HG03575 (cell line): ENCODE measurements around the gene SLC25A12.
A peak's percentile ranks its signal among the peaks of the same experiment; 100 is the strongest.
"Not testable (repeated sequence)": the region's sequence is repeated elsewhere in the genome, so short reads cannot be mapped to it uniquely, and the experiment has no call there.

ENCODE experiments used
- ATAC-seq: cut with Tn5 transposase; IDR thresholded peaks from one replicate; pipeline ENCODE4 v1.9.1; 2021; ENCODE audit not compliant: unreplicated experiment, insufficient number of reproducible peaks, low FRiP score; ENCODE audit errors: extremely low read depth

The SLC25A12 gene, protein sequence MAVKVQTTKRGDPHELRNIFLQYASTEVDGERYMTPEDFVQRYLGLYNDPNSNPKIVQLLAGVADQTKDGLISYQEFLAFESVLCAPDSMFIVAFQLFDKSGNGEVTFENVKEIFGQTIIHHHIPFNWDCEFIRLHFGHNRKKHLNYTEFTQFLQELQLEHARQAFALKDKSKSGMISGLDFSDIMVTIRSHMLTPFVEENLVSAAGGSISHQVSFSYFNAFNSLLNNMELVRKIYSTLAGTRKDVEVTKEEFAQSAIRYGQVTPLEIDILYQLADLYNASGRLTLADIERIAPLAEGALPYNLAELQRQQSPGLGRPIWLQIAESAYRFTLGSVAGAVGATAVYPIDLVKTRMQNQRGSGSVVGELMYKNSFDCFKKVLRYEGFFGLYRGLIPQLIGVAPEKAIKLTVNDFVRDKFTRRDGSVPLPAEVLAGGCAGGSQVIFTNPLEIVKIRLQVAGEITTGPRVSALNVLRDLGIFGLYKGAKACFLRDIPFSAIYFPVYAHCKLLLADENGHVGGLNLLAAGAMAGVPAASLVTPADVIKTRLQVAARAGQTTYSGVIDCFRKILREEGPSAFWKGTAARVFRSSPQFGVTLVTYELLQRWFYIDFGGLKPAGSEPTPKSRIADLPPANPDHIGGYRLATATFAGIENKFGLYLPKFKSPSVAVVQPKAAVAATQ

DNA sequence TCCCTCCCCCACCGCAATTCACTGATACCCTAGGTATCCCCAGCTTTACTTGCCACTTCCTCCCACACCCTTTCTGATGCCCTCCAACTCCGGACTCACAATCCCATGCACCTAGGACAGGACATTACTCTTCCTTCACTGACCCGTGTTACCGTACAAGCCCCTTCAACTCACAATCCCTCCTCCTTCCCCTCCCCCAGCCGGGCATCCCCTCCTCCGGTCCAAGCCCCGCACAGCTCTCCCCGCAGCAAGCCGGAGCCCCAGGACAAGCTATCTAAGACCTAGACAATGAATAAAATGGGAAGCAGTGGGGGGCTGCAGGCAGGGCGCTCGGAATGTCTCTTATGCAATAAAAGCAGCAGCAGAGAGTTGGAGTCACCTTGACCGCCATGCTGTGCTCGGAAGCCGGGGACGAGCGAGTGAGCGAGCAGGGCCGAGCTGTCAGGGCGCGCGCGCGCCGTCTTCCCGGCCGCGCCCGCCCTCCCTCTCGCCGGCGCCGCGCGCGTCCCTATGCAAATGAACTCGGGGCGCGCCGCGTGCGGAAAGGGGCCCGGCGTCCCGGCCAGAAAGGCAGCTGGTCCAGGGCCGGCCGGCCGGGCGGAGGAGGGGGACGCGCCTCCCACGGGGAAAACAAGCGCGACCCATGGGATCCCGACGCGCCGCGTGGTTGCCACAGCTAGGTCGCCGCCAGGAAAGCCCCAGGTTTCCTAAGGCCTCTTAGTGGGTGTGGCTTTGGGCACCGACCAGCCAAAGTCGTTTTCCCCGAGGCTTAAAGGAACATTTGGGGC is at the start of gene SLC25A12:
TSS of gene SLC25A12 (minus strand) at position 421 of the 788 bp plus-strand sequence. CDS start at position 391, 30 bp downstream.
- peak; percentile 60 for ATAC-seq

DNA sequence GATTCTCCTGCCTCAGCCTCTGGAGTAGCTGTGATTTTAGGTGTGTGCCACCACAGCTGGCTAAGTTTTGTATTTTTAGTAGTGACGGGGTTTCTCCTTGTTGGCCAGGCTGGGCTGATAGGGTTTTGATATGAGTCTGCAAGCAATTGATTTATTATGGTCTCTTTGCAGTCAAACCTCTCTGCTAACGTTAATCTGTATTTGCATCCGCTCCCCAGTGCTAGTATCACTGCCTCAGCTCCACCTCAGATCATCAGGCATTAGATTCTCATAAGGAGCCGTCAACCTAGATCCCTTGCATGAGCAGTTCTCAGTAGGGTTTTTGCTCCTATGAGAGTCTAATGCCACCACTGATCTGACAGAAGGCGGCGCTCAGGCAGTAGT is 47.3 kb upstream of the SLC25A12 start:
- ATAC-seq: no peak

DNA sequence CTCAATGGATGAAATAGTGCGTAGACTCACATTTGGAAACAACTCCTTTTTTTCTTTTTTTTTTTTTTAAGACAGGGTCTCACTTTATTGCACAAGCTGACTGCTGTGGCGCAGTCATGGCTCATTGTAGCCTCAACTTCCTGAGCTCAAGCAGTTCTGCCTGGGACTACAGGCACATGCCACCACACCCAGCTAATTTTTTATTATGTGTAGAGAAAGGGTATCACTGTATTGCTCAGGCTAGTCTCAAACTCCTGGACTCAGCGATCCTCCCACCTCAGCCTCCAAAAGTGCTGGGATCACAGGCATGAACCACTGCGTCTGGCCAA is 45.7 kb upstream of the SLC25A12 start:
- no peak for ATAC-seq

DNA sequence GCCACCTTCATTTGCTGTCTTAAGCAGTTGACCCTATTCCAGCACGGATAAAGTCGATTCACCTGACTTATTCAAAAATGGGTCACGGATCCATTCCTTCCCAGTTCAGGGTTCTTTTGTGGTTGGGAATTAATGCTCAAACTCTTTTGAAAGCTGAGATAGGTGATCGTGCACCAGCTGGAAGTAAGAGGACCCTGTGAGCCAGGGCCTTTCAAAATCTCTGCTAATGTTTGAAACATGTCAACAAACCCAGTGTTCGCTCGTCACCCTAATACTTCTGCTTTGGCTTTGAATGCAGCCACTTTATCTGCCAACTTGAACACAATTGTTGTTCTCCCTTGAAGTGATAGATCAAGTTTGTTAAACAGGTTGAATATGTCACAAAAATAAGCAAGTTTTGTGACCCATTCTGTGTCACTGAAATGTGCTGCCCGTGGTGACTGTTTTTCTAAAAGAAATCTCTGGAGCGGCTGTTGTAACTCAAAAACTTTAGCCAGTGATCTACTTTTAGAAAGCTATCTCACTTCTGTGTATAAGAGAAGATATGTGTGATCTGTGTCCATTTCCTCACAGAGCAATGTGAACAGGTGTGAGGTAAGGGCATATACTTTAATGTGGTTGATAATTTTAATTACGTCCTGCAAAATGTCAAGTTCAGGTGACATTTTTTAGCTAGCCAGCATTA is 45.2 kb upstream of the SLC25A12 start:
- no peak for ATAC-seq

DNA sequence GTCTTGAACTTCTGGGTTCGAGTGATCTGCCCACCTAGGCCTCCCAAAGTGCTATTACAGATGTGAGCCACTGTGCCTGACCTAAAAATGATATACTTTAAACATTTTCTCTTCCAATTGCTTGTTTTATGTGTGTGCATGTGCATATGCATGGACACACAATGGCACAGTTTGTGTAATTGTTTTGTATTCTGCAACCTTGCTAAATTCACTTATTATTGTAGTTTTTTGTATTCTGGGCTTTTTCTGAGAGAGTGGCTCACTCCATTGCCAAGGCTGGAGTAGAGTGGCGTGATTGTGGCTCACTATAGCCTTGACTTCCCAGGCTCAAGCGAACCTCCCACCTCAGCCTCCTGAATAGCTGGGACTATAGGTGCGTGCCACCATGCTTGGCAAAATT is 36.3 kb upstream of the SLC25A12 start:
- no peak for ATAC-seq

DNA sequence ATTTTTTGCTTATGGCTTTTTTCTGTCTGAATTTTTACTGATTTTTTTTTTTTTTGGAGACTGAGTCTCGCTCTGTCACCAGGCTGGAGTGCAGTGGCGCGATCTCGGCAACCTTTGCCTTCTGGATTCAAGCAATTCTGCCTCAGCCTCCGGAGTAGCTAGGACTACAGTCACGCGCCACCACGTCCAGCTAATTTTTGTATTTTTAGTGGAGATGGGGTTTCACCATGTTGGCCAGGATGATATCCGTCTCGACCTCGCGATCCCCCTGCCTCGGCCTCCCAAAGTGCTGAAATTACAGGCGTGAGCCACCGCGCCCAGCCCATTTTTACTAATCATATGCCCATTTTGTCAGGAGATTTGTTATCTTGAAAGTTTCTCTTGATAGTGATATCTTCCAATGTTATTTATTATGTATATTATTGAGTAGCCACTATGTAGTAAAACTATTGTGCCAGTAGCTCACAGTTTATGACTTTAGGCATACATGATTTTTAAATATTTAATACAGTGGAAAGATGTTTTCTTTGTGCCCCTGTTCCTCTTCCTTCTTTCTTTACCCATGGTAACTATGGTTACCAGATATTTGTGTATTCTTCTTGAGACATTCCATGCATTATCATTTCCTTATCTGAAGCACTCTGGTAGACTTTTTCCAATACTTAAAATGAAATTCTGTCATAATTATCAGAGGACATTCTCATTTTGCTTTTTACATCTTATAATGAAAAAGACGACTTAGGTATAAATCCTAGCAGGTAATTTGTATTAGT is 30.3 kb upstream of the SLC25A12 start:
- no peak for ATAC-seq

DNA sequence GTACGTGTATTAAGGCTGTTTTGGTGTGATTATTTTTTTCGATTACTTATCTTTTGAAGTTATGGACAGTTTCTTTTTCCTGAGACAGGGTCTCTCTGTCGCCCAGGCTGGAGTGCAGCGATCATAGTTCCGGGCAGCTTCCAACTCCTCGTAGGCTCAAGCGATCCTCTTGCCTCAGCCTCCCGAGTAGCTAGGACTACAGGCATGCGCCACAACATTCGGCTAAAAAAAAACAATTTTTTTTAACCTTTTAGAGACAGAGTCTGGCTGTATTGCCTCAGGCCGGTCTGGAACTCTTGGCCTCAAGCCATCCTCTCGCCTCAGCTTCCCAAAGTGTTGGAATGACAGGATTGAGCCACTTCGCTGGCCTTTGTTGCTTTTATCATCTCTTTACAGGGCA is 29.2 kb upstream of the SLC25A12 start:
- no peak for ATAC-seq

DNA sequence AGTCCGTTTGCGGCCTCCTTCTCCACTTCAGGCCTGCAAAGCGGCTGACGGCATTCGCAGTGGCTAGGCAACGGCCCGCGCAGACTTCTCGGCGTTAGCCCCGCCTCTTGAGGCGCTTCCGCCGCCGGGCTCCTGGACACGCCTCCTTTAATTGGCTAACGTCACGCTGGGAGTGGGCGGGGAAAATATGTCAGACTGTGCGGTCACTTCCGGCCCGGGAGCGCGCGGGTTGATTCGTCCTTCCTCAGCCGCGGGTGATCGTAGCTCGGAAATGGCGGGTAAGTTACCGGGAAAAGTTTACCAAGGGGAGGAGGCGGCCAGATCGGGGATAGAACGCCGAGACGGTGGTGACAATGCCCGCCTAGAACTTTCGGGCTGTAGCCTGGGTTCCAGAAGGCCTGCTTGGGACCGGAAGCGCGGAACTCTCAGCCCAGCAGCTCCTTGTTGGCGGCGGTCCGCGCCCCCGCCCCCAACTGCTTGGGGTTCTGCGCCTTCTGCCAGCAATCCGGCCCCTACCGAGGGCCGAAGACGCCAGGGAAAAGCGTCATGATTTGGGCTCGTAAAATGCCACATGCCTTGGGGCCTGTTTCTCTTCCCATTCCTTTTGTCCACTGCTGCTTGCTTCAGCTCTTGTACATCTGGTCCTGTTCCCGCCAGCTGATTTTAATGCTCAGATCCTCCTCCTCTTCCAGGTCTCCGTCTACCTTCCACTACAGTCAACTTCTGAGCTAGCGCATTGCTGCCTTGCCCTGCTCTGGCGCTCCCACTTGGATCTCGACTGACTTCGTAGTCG is 28.4 kb upstream of the SLC25A12 start, which contains the start of gene HAT1:
TSS of gene HAT1 (plus strand) at position 232 of the 793 bp plus-strand sequence. CDS start at position 272, 40 bp downstream.
- ATAC-seq: peak; percentile 46

DNA sequence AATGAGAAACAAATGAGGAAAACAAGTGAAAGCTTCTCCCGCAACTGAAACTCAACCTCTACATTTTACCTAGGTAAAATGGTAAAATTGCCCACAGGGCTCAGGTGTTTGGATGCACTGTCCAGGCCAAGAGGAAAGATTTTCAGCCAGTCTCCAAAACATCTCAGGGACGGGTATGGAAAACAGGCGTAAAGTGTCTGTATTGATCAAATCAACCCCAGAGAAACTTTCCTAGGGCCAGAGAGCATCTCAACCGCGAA is 27.9 kb upstream of the SLC25A12 start:
- ATAC-seq: peak; percentile 9

DNA sequence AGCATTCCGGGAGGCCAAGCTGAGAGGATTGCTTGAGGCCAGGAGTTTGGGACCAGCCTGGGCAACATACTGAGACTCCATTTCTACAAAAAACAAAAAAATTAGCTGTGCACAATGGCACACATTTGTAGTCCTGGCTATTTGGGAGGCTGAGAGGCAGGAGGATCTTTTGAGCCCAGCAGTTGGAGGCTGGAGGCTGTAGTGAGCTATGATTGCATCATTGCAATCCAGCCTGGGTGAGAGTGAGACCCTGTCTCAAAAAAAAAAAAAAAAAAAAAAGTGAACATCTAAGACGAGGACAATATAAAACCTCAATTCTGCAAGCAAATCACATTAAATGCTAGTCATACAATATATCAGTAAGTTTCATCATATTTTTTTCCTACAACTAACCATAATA is 25.4 kb upstream of the SLC25A12 start:
- no peak for ATAC-seq

DNA sequence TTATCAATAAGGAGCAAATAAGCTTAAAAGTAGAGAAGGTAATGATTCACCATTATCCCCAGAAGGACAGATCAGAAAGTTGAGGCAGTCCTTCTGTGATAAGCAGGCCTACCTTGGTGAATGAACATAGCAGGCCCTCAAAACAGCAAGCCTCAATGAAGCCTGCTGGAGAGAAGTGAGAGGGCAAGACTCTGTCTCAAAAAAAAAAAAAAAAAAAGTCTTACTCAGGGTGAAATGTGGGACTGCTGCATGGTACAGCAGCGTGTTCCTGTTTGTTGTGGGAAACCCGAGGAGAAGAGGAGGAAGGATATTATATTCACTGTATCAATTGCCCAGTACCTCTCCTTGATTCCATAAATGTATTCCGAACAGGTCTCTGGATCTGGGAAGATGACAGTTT is 19.5 kb upstream of the SLC25A12 start:
- no peak for ATAC-seq

DNA sequence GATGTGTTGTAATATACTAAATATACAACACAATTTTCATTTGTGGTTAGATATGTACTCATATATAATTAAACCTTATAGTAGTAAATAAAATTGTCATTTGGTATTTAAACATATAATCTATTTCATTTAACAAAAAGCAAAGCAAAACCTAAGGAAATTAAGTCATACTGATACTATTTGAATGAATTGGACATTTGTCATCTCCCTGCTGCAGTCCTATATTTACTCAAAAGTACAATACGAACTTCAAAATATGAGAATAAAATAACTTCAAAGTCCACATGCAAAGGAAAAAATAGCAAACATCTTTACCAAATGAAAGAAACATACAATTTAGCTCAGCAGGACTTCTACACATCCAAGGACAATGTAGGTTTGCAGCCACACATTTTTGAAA is 16.4 kb upstream of the SLC25A12 start:
- ATAC-seq: no peak

DNA sequence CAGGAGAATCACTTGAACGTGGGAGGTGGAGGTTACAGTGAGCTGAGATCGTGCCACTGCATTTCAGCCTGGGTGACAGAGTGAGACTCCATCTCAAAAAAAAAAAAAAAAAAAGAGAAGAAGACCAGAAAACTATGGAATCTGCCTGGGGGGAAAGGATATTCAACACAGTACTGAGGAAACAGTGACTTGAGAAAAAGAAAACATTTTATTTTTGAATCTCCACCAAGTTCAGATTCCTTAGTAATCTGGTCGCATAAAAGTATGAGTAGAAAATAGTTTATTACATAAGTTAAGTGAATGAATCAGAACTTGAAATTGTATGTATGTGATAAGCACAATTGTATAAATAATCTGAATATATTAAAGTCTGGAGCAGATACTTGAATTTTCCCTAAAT is 15.2 kb upstream of the SLC25A12 start:
- no peak for ATAC-seq

DNA sequence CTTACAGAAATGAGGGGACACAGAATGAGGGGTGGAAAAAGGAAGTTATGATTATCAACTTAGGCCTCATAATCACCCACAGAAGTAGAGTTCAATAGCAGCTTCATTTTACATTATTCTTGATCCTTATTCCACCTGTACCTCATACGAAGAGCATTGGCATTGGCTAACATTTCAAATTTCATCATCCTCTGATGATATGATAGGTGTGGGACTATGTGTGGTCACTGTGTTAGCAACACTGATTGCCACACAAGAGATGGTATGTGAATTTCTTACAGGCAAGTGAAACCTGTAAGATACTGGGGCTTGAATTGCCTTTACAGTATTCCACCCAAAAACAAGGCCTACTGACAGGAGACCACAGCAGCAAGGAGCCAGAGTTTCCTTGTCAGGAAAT is 14.2 kb upstream of the SLC25A12 start:
- ATAC-seq: no peak

DNA sequence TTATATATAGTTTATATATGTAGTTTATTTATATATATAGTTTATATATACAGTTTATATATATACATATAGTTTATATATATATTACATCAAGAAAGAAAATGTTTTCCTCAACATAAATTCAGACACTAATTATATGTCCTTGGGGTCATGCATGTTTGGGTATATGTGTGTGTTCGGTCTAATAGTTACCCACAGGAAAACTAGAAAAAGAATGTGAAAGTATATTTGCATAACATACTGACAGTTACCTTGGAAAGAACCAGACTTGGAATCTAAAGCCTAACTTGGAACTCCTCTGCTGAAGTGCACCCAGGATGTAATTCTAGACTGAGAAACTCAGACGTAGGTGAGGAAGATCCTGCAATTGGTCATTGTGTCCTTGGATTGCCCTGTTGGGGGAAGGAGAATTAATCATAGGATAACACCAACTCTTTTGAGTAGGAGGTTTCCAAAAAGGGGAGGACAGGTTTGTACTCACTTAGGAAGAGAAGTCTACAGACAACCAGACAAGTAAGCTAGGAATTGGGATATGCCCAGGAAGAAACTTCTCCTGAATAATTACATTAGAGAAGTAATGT is 8.9 kb upstream of the SLC25A12 start:
- no peak for ATAC-seq

DNA sequence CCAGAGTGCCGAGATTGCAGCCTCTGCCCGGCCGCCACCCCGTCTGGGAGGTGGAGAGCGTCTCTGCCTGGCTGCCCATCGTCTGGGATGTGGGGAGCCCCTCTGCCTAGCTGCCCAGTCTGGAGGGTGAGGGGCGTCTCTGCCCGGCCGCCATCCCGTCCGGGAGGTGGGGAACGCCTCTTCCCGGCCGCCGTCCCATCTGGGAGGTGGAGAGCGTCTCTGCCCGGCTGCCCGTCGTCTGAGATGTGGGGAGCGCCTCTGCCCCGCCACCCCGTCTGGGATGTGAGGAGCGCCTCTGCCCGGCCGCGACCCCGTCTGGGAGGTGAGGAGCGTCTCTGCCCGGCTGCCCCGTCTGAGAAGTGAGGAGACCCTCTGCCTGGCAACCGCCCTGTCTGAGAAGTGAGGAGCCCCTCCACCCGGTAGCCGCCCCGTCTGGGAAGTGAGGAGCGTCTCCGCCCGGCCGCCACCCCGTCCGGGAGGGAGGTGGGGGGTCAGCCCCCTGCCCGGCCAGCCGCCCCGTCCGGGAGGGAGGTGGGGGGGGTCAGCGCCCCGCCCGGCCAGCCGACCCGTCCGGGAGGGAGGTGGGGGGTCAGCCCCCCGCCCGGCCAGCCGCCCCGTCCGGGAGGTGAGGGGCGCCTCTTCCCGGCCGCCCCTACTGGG is 5.7 kb upstream of the SLC25A12 start:
- not testable (repeated sequence) for ATAC-seq

DNA sequence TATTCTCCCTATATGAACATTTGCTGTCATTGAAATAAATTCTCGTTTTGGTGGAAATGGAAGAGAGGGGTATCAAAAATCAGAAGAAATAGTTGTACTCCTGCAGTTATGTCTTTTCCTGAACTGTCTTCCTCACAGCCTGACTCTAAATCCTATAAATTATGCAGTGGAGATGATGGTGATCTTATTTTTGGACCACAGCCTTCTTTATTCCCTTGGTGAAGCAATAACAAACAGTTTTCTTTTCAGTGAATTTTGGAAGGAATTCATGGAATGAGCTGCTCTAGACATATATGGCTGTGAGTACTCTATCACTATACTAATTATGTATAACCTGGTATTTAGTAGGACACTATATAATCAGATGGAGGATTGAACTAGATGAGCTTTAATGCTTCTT is 1.7 kb upstream of the SLC25A12 start:
- ATAC-seq: no peak
